ENCODE data around the gene ACER3.
"Not testable (repeated sequence)": the region's sequence is repeated elsewhere in the genome, so short reads cannot be mapped to it uniquely, and the experiment has no call there.

ACER3 gene

DNA sequence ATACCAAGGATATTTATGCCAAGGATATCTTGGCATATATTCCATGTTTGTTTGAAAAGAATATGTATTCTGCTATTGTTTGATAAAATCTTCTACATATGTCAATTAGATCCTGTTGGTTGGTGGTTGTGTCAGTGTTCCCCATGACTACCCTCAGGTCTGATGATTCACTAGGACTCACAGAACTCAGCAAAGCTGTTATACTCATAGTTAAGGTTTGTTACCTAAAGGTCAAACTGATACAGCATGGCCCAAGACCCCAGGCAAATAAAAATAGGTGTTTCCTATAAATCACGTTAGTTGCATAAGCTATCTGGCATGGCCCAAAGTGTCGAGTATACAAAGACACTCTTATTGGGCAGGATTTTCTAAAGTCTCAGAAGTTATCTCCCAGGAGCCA, 143.2 kb downstream of the ACER3 start:
- DNase-seq: no peak

- no peak for DNase-seq
Measured at GRCh38 chr11:77009533-77010160, 148.9 kb downstream of the ACER3 start.

GRCh38 chr11:77014669-77015068, 154.0 kb downstream of the ACER3 start:
- no peak for DNase-seq

- DNase-seq: not testable (repeated sequence)
Measured at GRCh38 chr11:77018396-77018924, 157.7 kb downstream of the ACER3 start.

DNA sequence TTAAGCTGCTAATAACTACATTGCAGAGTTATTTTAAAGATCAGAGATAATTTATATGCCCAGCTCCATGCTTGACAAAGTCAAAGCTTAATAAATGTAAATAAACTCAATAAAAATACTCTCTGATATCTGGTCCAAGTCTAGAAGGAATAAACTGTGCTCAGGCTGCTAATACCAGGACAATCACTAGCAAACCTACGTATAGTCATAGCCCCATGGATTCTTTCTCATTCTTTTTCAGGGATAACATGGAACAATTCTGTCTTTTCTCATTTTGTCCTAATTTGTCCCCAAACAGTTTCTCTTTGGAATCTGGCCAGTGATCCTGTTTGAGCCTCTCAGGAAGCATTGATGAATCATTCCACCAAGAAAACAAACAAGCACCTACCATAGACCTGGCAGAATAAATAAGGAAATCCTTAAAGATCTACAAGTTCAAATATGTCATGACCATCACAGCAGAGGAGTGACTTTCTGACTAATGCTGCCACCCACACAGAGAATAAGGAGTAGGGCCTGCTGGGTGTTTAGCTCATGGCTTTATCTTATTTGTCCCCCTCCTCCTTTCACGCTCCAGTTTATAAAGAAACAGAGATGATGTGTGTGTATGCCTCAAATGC, 159.4 kb downstream of the ACER3 start:
- DNase-seq: peak; percentile 27

- no peak for DNase-seq
Measured at GRCh38 chr11:77020734-77021133, 160.0 kb downstream of the ACER3 start.

DNA sequence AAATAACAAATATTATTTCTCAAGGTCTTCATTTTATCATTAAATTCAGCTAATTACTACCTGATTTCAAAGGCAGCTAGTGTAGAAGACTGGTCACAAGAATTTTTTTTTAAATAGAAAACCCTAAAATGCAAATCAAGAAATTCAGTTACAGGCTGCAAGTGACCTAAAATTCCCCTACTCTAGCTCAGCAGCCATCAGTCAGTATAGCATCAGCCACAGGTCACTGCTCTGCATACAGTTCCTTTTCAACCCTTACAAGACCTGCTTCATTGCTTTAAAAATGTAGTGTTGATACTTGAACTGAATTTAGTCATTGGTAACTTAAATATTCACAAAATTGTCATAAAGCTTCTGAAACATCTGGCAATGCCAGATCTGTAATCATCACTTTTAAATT, 164.0 kb downstream of the ACER3 start:
- DNase-seq: no peak

- no peak for DNase-seq
Measured at GRCh38 chr11:77026221-77026620, 165.5 kb downstream of the ACER3 start.

- no peak for DNase-seq
Measured at GRCh38 chr11:77026743-77027142, 166.0 kb downstream of the ACER3 start.

DNA sequence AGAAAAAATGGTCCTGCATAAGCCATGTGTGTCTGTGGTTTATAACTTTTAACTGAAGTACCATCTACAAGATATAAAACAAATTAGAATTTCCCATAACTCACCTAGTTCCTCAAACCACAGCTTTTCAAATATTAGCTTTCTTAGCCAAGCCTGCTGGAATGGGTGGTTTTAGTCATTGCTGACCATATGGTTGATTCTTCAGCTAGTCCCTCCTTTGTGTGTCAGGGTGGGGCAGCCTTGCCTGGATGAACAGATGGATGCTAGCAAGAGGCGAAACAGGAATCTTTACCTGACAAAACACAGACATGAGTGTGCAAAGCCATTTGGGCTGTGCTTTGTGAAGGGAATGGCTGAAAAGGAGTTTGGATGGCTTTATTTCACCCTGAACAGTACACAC, 166.6 kb downstream of the ACER3 start:
- DNase-seq: peak; percentile 10

DNA sequence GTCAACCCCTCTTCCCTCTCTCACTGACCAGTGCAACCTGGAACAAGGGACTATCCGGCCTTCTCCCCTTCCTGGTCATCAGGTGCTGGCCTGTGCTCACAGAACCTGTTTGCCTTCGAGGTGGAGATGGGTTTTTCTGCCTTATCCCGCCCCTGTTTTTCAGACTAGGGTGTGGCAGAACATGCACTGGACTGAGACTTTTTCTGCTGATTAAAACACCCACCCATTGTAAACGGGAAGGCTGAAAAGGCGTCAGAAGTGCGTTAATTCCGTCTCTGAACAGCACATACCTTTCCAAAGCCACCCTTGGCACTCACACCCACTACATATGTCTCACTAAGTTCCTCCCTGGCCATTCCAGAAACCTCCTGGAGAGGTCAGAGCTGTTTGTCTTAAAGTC, 169.1 kb downstream of the ACER3 start:
- no peak for DNase-seq

GRCh38 chr11:77030834-77031414, 170.2 kb downstream of the ACER3 start:
- DNase-seq: no peak

DNA sequence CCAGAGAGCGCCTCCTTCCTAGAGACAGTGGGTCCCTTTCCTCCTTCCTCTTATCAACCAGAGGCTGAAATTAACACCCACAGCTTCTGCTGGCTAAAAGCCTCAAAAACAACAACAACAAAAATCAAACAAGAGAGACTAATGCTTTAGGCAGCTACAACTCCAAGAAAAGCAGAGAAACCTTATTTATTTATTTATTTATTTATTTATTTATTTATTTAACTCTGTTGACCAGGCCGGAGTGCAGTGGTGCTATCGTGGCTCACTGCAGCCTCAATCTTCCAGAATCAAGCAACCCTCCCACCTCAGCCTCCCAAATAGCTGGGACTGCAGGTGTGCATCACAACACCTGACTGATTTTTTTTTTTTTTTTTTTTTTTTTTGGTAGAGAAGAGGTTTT, 170.9 kb downstream of the ACER3 start:
- DNase-seq: no peak

GRCh38 chr11:77035039-77035438, 174.3 kb downstream of the ACER3 start:
- no peak for DNase-seq

DNA sequence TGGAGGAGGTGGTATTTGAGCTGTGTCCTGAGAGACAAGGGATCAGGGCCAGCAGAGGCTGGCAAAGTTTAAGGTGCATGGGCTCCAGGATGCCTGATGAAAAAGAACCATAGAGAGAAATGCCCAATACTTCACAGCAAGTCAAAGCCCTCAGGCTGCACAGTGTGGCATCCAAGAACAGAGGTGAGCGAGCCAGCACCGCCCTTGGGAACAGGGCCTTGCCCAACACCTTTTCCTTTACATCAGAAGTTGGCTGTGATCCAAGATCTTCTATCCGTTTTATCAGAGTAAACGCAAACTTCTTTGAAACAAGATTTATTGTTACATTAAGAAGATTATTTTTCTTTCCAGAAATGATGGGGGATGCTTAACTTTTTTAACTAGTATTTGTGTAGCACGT, 174.9 kb downstream of the ACER3 start:
- DNase-seq: no peak

GRCh38 chr11:77036398-77036797, 175.7 kb downstream of the ACER3 start:
- DNase-seq: no peak

DNA sequence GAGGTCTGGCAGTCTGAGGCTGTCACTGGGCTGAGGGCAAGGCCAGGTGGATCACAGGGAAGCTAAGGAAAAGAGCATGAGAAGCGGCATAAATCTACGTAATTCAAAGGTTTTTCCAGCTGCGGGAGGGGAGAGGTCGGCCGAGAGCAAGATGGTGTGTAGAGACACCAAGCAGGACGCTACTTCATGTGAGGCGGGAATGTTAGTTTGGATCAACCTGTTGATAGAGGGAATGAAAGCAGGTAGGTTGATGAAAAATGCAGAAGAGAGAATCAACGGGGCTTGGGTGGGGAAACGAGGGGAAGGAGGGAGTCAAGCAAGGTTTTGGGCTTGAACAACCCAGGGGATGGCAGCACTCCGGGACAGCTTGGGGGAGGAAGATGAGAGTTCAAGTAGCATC, 176.3 kb downstream of the ACER3 start:
- DNase-seq: no peak

DNA sequence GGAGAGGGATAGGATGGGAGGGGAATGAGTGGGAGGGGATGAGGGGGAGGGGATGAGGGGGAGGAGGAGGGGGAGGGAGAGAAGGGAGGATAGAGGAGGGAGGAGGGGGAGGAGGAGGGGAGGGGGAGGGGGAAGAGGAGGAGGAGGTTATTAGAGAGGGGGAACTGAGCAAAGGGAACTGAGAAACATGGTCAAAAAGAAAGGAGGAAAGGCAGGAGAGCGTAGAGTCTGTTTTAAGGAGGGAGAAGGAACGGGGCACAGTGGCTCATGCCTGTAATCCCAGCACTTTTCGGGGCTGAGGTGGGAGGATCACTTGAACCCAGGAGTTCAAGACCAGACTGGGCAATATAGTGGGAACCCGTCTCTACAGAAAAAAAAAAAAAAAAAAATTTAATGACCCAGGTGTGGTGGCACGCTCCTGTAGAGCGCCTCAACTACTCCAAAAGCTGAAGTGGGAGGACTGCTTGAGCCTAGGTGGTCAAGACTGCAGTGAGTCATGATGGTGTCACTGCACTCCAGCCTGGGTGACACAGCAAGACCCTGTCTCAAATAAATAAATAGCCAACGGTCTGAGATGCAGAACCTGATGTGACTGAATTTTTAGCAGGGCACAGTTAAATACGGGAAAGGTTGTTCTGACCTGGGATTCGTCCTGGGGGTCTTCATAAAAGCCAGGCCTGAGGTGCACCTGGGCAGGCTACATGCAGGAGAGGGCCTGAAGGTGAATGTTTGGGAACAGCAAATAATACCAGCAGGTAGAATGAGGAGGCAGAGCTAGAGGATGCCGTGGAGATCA, 177.5 kb downstream of the ACER3 start:
- no peak for DNase-seq

- DNase-seq: no peak
Measured at GRCh38 chr11:77038825-77039326, 178.2 kb downstream of the ACER3 start.

DNA sequence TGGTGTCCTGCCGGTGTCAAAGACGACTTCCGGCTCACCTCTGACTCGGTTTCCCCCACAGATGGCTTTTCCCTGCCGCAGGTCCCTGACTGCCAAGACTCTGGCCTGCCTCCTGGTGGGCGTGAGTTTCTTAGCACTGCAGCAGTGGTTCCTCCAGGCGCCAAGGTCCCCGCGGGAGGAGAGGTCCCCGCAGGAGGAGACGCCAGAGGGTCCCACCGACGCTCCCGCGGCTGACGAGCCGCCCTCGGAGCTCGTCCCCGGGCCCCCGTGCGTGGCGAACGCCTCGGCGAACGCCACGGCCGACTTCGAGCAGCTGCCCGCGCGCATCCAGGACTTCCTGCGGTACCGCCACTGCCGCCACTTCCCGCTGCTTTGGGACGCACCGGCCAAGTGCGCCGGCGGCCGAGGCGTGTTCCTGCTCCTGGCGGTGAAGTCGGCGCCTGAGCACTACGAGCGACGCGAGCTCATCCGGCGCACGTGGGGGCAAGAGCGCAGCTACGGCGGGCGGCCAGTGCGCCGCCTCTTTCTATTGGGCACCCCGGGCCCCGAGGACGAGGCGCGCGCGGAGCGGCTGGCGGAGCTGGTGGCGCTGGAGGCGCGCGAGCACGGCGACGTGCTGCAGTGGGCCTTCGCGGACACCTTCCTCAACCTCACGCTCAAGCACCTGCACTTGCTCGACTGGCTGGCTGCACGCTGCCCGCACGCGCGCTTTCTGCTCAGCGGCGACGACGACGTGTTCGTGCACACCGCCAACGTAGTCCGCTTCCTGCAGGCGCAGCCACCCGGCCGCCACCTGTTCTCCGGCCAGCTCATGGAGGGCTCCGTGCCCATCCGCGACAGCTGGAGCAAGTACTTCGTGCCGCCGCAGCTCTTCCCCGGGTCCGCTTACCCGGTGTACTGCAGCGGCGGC, 179.0 kb downstream of the ACER3 start:
- DNase-seq: peak; percentile 40

DNA sequence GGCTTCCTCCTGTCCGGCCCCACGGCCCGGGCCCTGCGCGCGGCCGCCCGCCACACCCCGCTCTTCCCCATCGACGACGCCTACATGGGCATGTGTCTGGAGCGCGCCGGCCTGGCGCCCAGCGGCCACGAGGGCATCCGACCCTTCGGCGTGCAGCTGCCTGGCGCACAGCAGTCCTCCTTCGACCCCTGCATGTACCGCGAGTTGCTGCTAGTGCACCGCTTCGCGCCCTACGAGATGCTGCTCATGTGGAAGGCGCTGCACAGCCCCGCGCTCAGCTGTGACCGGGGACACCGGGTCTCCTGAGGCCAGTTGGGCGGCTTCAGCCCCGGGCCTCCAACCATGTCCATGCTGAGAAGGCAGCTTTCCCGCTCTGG, 179.7 kb downstream of the ACER3 start:
- DNase-seq: no peak

GRCh38 chr11:77040889-77041288, 180.2 kb downstream of the ACER3 start:
- no peak for DNase-seq
